B cell (primary cell): ENCODE data around the gene TLE7. TPM values are rescaled to one million over a fixed set of nuclear protein-coding genes. Genes with fewer than 3 reads are reported as not detected.

Experiments used
- ATAC-seq: fragments of 200-7000 bp; cut with Tn5 transposase; one replicate; pipeline ENCODE4 v1.10.0; 2021; ENCODE audit warnings: low read depth, mild to moderate bottlenecking, moderate number of reproducible peaks, moderate library complexity
- CTCF ChIA-PET: fragments of 350-600 bp; sonication (Branson Sonifier 250); formaldehyde crosslinking; loops from one replicate; lab custom pipeline; 2021; ENCODE audit warnings: antibody characterized with exemption, inconsistent platforms; lab: Charles Lee
- POLR2A ChIA-PET: fragments of 350-600 bp; sonication (Branson Sonifier 250); formaldehyde crosslinking; loops from one replicate; lab custom pipeline; 2021; ENCODE audit warnings: antibody characterized with exemption; lab: Charles Lee
- DNase-seq: peaks from one replicate; pipeline ENCODE4 v3.0.0; 2013
- H2AFZ ChIP-seq: 2 replicates; pipeline ENCODE4 v1.6.1; 2012; ENCODE audit warnings: mild to moderate bottlenecking, low read depth, low read length; ENCODE audit not compliant: insufficient read depth, poor library complexity, severe bottlenecking
- H3K27ac ChIP-seq, 2 donors: 1 replicate in 1 of 2; 2 replicates in 1 of 2; pipeline ENCODE4 v1.5.1; 2012 to 2013; ENCODE audit warnings: low read length in 2 of 2, mild to moderate bottlenecking in 2 of 2, moderate library complexity in 1 of 2
- H3K27me3 ChIP-seq, 4 experiments: fragments of 200-600 bp in 1 of 4; sonication (generic) in 1 of 4; replicated peaks in 1 of 4; 1 replicate in 2 of 4; 2 replicates in 2 of 4; pipeline versions ENCODE4 v1.6.1 to v1.7.0; 2013 to 2016; ENCODE audit warnings: low read length in 3 of 4, mild to moderate bottlenecking in 2 of 4, mixed read lengths in 1 of 4, moderate library complexity in 1 of 4; ENCODE audit not compliant: insufficient read depth in 4 of 4, control insufficient read depth in 3 of 4; ENCODE audit errors: control extremely low read depth in 1 of 4
- H3K36me3 ChIP-seq, 2 experiments: replicated peaks in 1 of 2; 1 replicate in 1 of 2; 2 replicates in 1 of 2; pipeline versions ENCODE4 v1.6.1 to v1.7.1; 2013; ENCODE audit warnings: low read length in 1 of 2; ENCODE audit not compliant: insufficient read depth in 2 of 2, control insufficient read depth in 1 of 2; ENCODE audit errors: control extremely low read depth in 1 of 2, extremely low read depth in 1 of 2
- H3K4me1 ChIP-seq, 2 donors: fragments of 200-600 bp in 1 of 2; sonication (generic) in 1 of 2; 1 replicate in 1 of 2; 2 replicates in 1 of 2; pipeline versions ENCODE4 v1.5.1 to v1.6.1; 2013 to 2017; ENCODE audit warnings: low read length in 2 of 2; ENCODE audit not compliant: control insufficient read depth in 2 of 2, insufficient read depth in 2 of 2
- H3K4me2 ChIP-seq: replicated peaks from 2 replicates; pipeline ENCODE3; 2012; ENCODE audit warnings: mild to moderate bottlenecking, low read depth, low read length; ENCODE audit not compliant: poor library complexity, severe bottlenecking
- H3K4me3 ChIP-seq, 5 experiments: fragments of 200-600 bp in 1 of 5; sonication (generic) in 1 of 5; 1 replicate in 3 of 5; 2 replicates in 2 of 5; pipeline versions ENCODE4 v1.5.1 to v1.7.0; 2011 to 2016; ENCODE audit warnings: low read length in 4 of 5, mild to moderate bottlenecking in 4 of 5, low read depth in 2 of 5, control low read depth in 1 of 5, moderate library complexity in 1 of 5; ENCODE audit not compliant: insufficient read depth in 1 of 5; ENCODE audit errors: control extremely low read depth in 1 of 5, extremely low read depth in 1 of 5
- H3K79me2 ChIP-seq: fragments of 200-600 bp; sonication (generic); one replicate; pipeline ENCODE4 v1.6.0; 2016; ENCODE audit warnings: low read length; ENCODE audit not compliant: control insufficient read depth, insufficient read depth
- H3K9ac ChIP-seq: fragments of 200-600 bp; sonication (generic); 2 replicates; pipeline ENCODE4 v1.6.1; 2017; ENCODE audit warnings: mild to moderate bottlenecking, low read length, moderate library complexity
- H3K9me3 ChIP-seq, 3 donors: one replicate each; pipeline versions ENCODE4 v1.6.1 to v1.7.1; 2013; ENCODE audit warnings: low read length in 2 of 3; ENCODE audit not compliant: control insufficient read depth in 2 of 3, insufficient read depth in 1 of 3; ENCODE audit errors: control extremely low read depth in 1 of 3
- H4K20me1 ChIP-seq: 2 replicates; pipeline ENCODE4 v1.6.0; 2012; ENCODE audit warnings: mild to moderate bottlenecking, low read length; ENCODE audit not compliant: insufficient read depth, control insufficient read depth, poor library complexity, severe bottlenecking
- H3K27ac Mint-ChIP-seq: one replicate; pipeline ENCODE4 v1.8.0; 2021; ENCODE audit warnings: mixed read lengths
- H3K27me3 Mint-ChIP-seq: one replicate; pipeline ENCODE4 v1.8.0; 2021; ENCODE audit warnings: mixed read lengths
- H3K4me1 Mint-ChIP-seq: one replicate; pipeline ENCODE4 v1.8.0; 2021; ENCODE audit warnings: mixed read lengths
- H3K4me3 Mint-ChIP-seq: one replicate; pipeline ENCODE4 v1.8.0; 2021; ENCODE audit warnings: mixed read lengths
- H3K9me3 Mint-ChIP-seq: one replicate; pipeline ENCODE4 v1.8.0; 2022; ENCODE audit warnings: mixed read lengths; ENCODE audit not compliant: insufficient read depth
- EZH2 ChIP-seq: IDR thresholded peaks from 2 replicates; pipeline ENCODE4 v1.6.1; 2012; ENCODE audit warnings: borderline replicate concordance, low read depth, mild to moderate bottlenecking, moderate library complexity, low read length; ENCODE audit not compliant: insufficient read depth, poor library complexity, severe bottlenecking
- WGBS: methylation state at CpG from one replicate; pipeline ENCODE4 v1.1.5; 2013; ENCODE audit warnings: missing lambda C conversion rate; ENCODE audit not compliant: insufficient coverage; 5-methylcytosine and 5-hydroxymethylcytosine counted together
- intact Hi-C: fragments of 100-400 bp; cut with micrococcal nuclease; formaldehyde crosslinking; loops from one replicate; pipeline ENCODE4 v1.10.0; 2022
- polyA plus RNA-seq: library from polyadenylated mRNA; depleted of rRNA; stranded (reverse); fragments of >200 nt; gene quantifications from 2 replicates; pipeline ENCODE4 v1.2.3, GENCODE V29; 2012
- total RNA-seq, 2 donors: library from RNA; stranded (reverse); fragments of 120-200 nt in 1 of 2; gene quantifications; 1 replicate in 1 of 2; 2 replicates in 1 of 2; pipeline versions ENCODE4 v1.2.3 to v1.2.4, GENCODE V29; 2013 to 2022
- TF ChIP-seq, protein P1 (sequence below): fragments of 200-600 bp; IDR thresholded peaks from one replicate; pipeline ENCODE4 v1.8.0; 2022; ENCODE audit warnings: antibody characterized with exemption, mild to moderate bottlenecking

The TLE7 gene
- total and polyA plus RNA-seq, 2 donors (not counting 1 experiment from before 2014, with no cell fraction given) = not detected

DNA sequence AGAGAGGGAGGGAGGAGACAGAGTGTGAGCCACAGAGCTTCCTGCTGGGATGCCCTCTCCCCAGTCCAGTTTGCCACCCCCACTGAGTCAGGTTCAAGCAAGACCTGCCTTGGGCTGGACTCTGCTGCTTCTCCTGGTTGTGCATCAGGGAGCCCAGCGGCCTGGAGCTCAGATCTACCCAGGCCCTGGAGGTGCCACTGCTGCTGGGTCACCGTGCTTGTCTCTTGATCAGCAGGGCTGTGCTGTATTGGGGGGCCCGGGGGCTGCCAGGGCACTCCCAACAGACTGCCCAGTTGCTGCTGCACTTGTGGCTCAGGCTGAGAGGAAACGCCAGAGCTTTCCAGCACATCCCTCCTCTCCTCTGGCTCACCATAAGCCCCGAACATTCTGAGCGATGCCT, 8.9 kb downstream of the TLE7 start:
- no peak for ATAC-seq
- Histone ChIP-seq H2AFZ (no peak overlapping the region), H3K4me1 (no peaks in the 10 kb centered on the region), H3K4me2 (no peak overlapping the region), H3K9ac (no peak overlapping the region), H3K27ac (no peak overlapping the region), H3K9me3 (peaks cover 0 to under 1% (median 0%) of the 10 kb centered on the region in 3 donors), H3K36me3 (no peaks in the 10 kb centered on the region), H4K20me1 (no peaks in the 10 kb centered on the region), H3K79me2 (no peaks in the 10 kb centered on the region), H3K4me3 (no peak overlapping the region), H3K27me3 (peaks cover 0 to 14% (median 5%) of the 10 kb centered on the region in 4 experiments)
- Mint-ChIP-seq H3K4me3 (no peak overlapping the region), H3K9me3 (no peaks in the 10 kb centered on the region), H3K27me3 (peaks cover 44% of the 10 kb centered on the region), H3K27ac (no peak overlapping the region), H3K4me1 (no peaks in the 10 kb centered on the region)
- DNase-seq = no peak
- CTCF ChIA-PET = interaction anchor here (1.1 to 4.1 kb wide), 2 partner anchors 21 to 67 kb away, joined by 4 to 20 read pairs; no protein-coding TSS in a partner anchor
- POLR2A ChIA-PET = no interaction called here
- TF ChIP-seq EZH2 = no peak
- TF ChIP-seq, protein P1, sequence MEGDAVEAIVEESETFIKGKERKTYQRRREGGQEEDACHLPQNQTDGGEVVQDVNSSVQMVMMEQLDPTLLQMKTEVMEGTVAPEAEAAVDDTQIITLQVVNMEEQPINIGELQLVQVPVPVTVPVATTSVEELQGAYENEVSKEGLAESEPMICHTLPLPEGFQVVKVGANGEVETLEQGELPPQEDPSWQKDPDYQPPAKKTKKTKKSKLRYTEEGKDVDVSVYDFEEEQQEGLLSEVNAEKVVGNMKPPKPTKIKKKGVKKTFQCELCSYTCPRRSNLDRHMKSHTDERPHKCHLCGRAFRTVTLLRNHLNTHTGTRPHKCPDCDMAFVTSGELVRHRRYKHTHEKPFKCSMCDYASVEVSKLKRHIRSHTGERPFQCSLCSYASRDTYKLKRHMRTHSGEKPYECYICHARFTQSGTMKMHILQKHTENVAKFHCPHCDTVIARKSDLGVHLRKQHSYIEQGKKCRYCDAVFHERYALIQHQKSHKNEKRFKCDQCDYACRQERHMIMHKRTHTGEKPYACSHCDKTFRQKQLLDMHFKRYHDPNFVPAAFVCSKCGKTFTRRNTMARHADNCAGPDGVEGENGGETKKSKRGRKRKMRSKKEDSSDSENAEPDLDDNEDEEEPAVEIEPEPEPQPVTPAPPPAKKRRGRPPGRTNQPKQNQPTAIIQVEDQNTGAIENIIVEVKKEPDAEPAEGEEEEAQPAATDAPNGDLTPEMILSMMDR = no peak
- intact Hi-C loops = no loop called here
- 78% methylated on average over 3 of the region's 6 CpGs for WGBS

DNA sequence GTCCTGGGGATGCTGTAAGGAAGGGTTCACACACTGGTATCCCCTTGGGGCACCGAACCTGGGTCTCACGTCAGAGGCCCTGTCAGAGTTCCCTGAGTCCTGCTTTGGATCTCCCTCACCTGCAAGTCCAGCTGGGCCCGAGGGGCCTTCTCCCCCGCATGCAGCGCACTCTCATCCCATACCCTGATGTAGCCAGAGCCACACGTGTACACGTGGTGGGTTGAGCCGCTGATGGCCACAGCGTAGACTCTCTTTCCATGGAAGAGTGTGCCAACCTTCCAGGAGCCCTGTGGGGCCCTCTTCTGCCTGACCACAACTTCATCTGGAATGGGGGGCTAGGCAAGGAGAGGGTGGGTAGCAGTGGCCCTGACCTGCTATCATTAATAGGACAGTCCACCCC, 9.9 kb downstream of the TLE7 start:
- intact Hi-C loops = no loop called here
- Histone ChIP-seq H3K9me3 (peaks cover 0 to 8% (median 0%) of the 10 kb centered on the region in 3 donors), H3K36me3 (no peaks in the 10 kb centered on the region), H2AFZ (no peak overlapping the region), H3K4me1 (no peaks in the 10 kb centered on the region), H3K9ac (no peak overlapping the region), H3K4me2 (no peak overlapping the region), H3K27ac (no peak overlapping the region), H4K20me1 (no peaks in the 10 kb centered on the region), H3K4me3 (no peak overlapping the region), H3K27me3 (peaks cover 0 to 17% (median 3%) of the 10 kb centered on the region in 4 experiments), H3K79me2 (no peaks in the 10 kb centered on the region)
- DNase-seq (no peak), ATAC-seq (no peak)
- no peak overlapping the region for H3K4me3 Mint-ChIP-seq
- H3K27ac Mint-ChIP-seq = no peak overlapping the region
- WGBS = 92% methylated on average over 5 of the region's 9 CpGs
- peaks cover 44% of the 10 kb centered on the region for H3K27me3 Mint-ChIP-seq
- POLR2A ChIA-PET = no interaction called here
- H3K9me3 Mint-ChIP-seq = no peaks in the 10 kb centered on the region
- TF ChIP-seq, protein P1 = no peak
- no peak for TF ChIP-seq EZH2
- CTCF ChIA-PET = interaction anchor here (1.1 to 4.1 kb wide), 3 partner anchors 20 to 179 kb away, joined by 3 to 20 read pairs (median 4); no protein-coding TSS in a partner anchor
- no peaks in the 10 kb centered on the region for H3K4me1 Mint-ChIP-seq
